ENCODE results near the gene SPTBN1.

GRCh38 chr2:54514822-54515569, 58.9 kb downstream of the SPTBN1 start:
- TF ChIP-seq EZH2 (IDR thresholded peaks at IDR 0.05) (no peak), POLR2AphosphoS5 (IDR thresholded peaks at IDR 0.05; ENCODE audit: borderline replicate concordance, low read depth, low read length) (no peak)
